Tibial nerve (tissue), 4 donors: ENCODE measurements around the gene EXD3. TPM values are rescaled to one million over a fixed set of nuclear protein-coding genes. Genes with fewer than 3 reads are reported as not detected.

ENCODE experiments used
- DNase-seq, 2 donors: peaks; one replicate each; pipeline ENCODE4 v3.0.0-alpha.2; 2019; ENCODE audit warnings: low spot score in 2 of 2
- H3K27ac ChIP-seq, 4 donors: fragments of 200-600 bp; sonication (generic) in 3 of 4; one replicate each; pipeline ENCODE4 v1.5.1; 2017 to 2019; ENCODE audit warnings: mild to moderate bottlenecking in 1 of 4
- H3K27me3 ChIP-seq, 2 donors: fragments of 200-600 bp; sonication (generic) in 1 of 2; one replicate each; pipeline versions ENCODE4 v1.5.1 to v1.6.0; 2017 to 2019
- H3K36me3 ChIP-seq, 3 donors: fragments of 200-600 bp; sonication (generic); one replicate each; pipeline ENCODE4 v1.5.1; 2018 to 2019
- H3K4me1 ChIP-seq, 4 donors: fragments of 200-600 bp; sonication (generic) in 3 of 4; one replicate each; pipeline ENCODE4 v1.5.1; 2017 to 2019
- H3K4me3 ChIP-seq, 4 donors: fragments of 200-600 bp; sonication (generic) in 3 of 4; one replicate each; pipeline ENCODE4 v1.5.1; 2017 to 2019; ENCODE audit warnings: mild to moderate bottlenecking in 1 of 4, moderate library complexity in 1 of 4
- H3K9me3 ChIP-seq, 4 donors: fragments of 200-600 bp; sonication (generic) in 3 of 4; one replicate each; pipeline ENCODE4 v1.5.1; 2017 to 2019
- CTCF ChIP-seq, 5 experiments: fragments of 200-600 bp in 3 of 5; fragments of 450-650 bp in 2 of 5; sonication (generic) in 3 of 5; IDR thresholded peaks; one replicate each; pipeline ENCODE4 v1.5.1; 2016 to 2019; ENCODE audit warnings: antibody characterized with exemption in 5 of 5, mild to moderate bottlenecking in 3 of 5, moderate library complexity in 2 of 5
- EP300 ChIP-seq, 2 donors: sonication (generic); formaldehyde crosslinking; IDR thresholded peaks; one replicate each; pipeline ENCODE4 v1.6.1; 2017; ENCODE audit warnings: antibody characterized with exemption in 2 of 2, mild to moderate bottlenecking in 1 of 2
- POLR2A ChIP-seq, 2 donors: fragments of 450-650 bp; IDR thresholded peaks; one replicate each; pipeline ENCODE4 v1.6.1; 2017; ENCODE audit warnings: antibody characterized with exemption in 2 of 2, mild to moderate bottlenecking in 2 of 2, moderate library complexity in 2 of 2
- WGBS, 2 donors: methylation state at CpG; one replicate each; pipeline ENCODE4 v1.1.5; 2018; 5-methylcytosine and 5-hydroxymethylcytosine counted together
- total RNA-seq, 4 donors: library from RNA; depleted of rRNA; stranded (reverse); fragments of >200 nt; gene quantifications; one replicate each; pipeline ENCODE4 v1.1.0, GENCODE V29; 2016

EXD3 gene
- total RNA-seq, 4 donors from 2014 or later: 27.6 to 99.9 (median 55.2) TPM

GRCh38 chr9:137314561-137315560 is 108.1 kb downstream of the EXD3 start:
- Histone ChIP-seq H3K27ac (peak overlapping the region in 3 of 4 donors; percentile 8 to 60 (median 43)), H3K36me3 (peaks cover 0 to 11% (median 0%) of the 10 kb centered on the region in 3 donors), H3K4me3 (no peak overlapping the region), H3K27me3 (peaks cover 0 to 36% of the 10 kb centered on the region in 2 donors), H3K4me1 (peaks cover 0 to 40% (median 22%) of the 10 kb centered on the region in 4 donors), H3K9me3 (no peaks in the 10 kb centered on the region)
- TF ChIP-seq CTCF (IDR thresholded peaks at IDR 0.05) (no peak), EP300 (IDR thresholded peaks at IDR 0.05) (no peak), POLR2A (IDR thresholded peaks at IDR 0.05) (no peak)
- 41 to 60% methylated on average over 12 to 42 of the region's 42 CpGs for WGBS, 2 donors
- no peak for DNase-seq

DNA sequence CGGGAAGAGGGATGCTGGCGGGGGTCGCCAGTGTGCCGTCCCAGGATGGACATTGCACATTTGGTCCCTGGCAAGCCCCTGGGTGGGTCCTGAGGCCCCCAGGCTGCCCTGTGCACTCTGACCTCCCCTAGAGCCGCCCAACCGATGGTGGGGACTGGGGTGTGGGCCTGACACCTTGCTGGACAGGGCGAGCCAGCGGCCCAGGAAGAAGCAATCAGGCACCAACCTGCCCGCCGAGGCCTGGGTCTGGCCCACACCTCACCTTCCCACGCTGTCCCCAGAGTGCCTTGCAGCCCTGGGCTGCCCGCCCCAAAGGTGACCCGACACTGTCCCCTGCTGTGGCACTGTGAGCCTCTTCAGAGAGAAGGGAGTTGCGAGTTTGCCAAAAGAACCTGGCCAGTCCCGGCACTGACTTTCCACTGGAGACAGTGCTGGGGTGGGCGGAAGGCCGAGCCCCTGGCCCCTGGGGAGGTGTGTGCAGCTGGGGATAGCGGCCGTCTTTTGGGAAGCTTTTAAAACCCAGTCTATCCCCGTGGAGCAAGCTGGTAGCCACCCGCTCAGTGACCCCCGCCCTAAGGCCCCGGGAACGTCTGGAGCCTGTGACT is 108.9 kb downstream of the EXD3 start:
- no peak for DNase-seq
- TF ChIP-seq EP300 (IDR thresholded peaks at IDR 0.05): no peak
- peak in 1 of 5 experiments; percentile 36 for TF ChIP-seq CTCF (IDR thresholded peaks at IDR 0.05)
- WGBS, 2 donors: 74 to 75% methylated on average over 17 to 24 of the region's 24 CpGs
- Histone ChIP-seq H3K9me3 (no peaks in the 10 kb centered on the region), H3K4me3 (no peak overlapping the region), H3K4me1 (peaks cover 0 to 32% (median 22%) of the 10 kb centered on the region in 4 donors), H3K27me3 (peaks cover 0 to 36% of the 10 kb centered on the region in 2 donors), H3K27ac (peak overlapping the region in 1 of 4 donors; percentile 60), H3K36me3 (peaks cover 0 to 3% (median 0%) of the 10 kb centered on the region in 3 donors)

DNA sequence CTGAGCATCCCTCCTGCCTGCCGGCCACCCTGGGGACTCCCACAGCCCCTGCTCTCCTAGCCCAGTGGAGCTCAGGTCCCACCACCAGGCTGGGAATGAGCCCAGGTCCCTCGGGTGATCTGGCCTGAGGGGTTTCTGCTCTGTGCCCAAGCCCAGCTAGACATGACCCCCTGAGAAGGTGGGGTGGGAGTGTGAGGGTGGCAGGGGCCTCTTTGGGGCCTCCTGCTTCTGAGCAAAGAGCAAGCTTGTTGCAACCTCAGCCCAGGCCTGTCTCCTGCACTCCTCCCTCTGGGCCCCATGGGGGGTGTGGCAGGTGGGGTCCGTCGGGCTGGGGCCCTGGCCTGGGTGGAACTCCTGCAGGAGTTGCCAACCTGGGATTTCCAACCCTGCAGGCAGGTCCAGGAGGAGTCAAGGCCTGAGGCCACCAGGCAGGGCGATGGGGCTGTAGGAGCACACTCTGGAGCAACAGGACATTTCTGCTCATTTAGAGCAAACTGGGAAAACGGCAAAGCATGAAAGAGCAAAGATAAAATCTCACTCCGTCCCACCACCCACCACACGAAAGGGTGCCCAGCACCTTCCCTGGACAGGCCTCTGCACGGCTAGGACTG is 109.5 kb downstream of the EXD3 start:
- Histone ChIP-seq H3K4me1 (peaks cover 0 to 29% (median 22%) of the 10 kb centered on the region in 4 donors), H3K36me3 (no peaks in the 10 kb centered on the region), H3K27ac (peak overlapping the region in 1 of 4 donors; percentile 60), H3K4me3 (no peak overlapping the region), H3K27me3 (peaks cover 0 to 36% of the 10 kb centered on the region in 2 donors), H3K9me3 (no peaks in the 10 kb centered on the region)
- 67 to 69% methylated on average over 7 to 8 of the region's 9 CpGs for WGBS, 2 donors
- TF ChIP-seq EP300 (IDR thresholded peaks at IDR 0.05) (no peak), POLR2A (IDR thresholded peaks at IDR 0.05) (no peak), CTCF (IDR thresholded peaks at IDR 0.05) (no peak)
- no peak for DNase-seq

GRCh38 chr9:137312852-137313325 is 110.1 kb downstream of the EXD3 start:
- Histone ChIP-seq H3K36me3 (no peaks in the 10 kb centered on the region), H3K27me3 (peaks cover 0 to 34% of the 10 kb centered on the region in 2 donors), H3K4me1 (peaks cover 0 to 33% (median 22%) of the 10 kb centered on the region in 4 donors), H3K4me3 (no peak overlapping the region), H3K27ac (no peak overlapping the region), H3K9me3 (no peaks in the 10 kb centered on the region)
- TF ChIP-seq CTCF (IDR thresholded peaks at IDR 0.05): no peak
- no peak for DNase-seq
- 79 to 94% methylated on average over 5 to 6 of the region's 6 CpGs for WGBS, 2 donors
